Measurements from ENCODE around the gene PDGFA.

PDGFA gene

GRCh38 chr7:510782-511281 lies 8.8 kb downstream of the PDGFA start:
- DNase-seq (ENCODE audit: low read depth), result no peak
- no peak for TF ChIP-seq CTCF (IDR thresholded peaks at IDR 0.05; ENCODE audit: control insufficient read depth, extremely low read depth, insufficient read depth)
- no peak overlapping the region for H3K4me3 ChIP-seq (ENCODE audit: low read depth, low read length)

DNA sequence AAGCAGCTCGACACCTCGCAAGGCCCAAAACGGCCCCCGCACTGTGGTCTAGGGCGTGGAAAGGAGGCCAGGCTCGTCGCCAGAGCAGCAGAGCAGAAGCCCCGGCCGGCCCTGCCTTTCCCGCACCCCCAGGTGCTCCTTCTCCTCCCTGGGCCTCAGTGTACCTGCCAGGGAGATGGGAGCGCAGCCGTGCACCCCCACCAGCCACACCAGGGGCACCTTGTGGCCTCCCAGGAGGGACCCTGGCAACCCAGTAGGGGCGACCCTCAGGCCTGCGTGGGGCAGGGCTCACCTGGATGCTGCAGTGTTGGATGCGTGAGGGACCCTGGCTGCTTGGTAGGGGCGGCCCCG lies 9.5 kb downstream of the PDGFA start:
- H3K4me3 ChIP-seq (ENCODE audit: low read depth, low read length), result no peak overlapping the region
- no peak for TF ChIP-seq CTCF (IDR thresholded peaks at IDR 0.05; ENCODE audit: control insufficient read depth, extremely low read depth, insufficient read depth)
- no peak for DNase-seq (ENCODE audit: low read depth)

DNA sequence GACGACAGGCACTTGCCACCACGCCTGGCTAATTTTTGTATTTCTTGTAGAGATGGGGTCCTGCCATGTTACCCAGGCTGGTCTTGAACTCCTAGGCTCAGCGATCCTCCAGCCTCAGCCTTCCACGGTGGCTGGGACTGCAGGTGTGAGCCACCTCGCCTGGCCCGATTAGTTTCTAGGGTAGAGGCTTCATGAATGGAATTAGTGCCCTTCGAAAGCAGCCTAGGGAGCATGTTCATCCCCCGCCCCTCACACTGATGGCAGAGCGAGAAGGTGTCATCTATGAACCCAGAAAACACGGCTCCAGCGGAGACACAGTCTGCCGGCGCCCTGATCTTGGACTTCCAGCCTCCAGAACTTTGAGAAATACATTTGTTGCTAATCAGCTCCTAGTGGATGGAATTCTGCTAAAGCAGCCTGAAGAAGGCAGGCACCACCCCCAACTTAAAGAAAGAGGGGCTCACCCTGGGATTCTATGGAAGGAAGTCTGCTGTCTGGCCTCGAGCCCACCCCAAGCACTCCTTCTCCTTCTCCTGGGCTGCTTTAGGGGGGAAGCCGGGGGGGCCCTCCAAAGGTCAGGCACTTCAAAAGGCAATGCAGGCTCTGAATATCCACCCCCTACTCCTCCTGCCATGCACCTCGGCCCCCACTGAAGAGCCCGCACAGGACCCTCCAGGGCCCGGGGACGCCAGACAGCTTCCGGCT lies 10.1 kb downstream of the PDGFA start:
- H3K4me3 ChIP-seq (ENCODE audit: low read depth, low read length), result no peak overlapping the region
- no peak for DNase-seq (ENCODE audit: low read depth)
- TF ChIP-seq CTCF (IDR thresholded peaks at IDR 0.05; ENCODE audit: control insufficient read depth, extremely low read depth, insufficient read depth), result no peak

GRCh38 chr7:508461-509170 lies 11.0 kb downstream of the PDGFA start:
- no peak overlapping the region for H3K4me3 ChIP-seq (ENCODE audit: low read depth, low read length)
- no peak for DNase-seq (ENCODE audit: low read depth)
- no peak for TF ChIP-seq CTCF (IDR thresholded peaks at IDR 0.05; ENCODE audit: control insufficient read depth, extremely low read depth, insufficient read depth)

DNA sequence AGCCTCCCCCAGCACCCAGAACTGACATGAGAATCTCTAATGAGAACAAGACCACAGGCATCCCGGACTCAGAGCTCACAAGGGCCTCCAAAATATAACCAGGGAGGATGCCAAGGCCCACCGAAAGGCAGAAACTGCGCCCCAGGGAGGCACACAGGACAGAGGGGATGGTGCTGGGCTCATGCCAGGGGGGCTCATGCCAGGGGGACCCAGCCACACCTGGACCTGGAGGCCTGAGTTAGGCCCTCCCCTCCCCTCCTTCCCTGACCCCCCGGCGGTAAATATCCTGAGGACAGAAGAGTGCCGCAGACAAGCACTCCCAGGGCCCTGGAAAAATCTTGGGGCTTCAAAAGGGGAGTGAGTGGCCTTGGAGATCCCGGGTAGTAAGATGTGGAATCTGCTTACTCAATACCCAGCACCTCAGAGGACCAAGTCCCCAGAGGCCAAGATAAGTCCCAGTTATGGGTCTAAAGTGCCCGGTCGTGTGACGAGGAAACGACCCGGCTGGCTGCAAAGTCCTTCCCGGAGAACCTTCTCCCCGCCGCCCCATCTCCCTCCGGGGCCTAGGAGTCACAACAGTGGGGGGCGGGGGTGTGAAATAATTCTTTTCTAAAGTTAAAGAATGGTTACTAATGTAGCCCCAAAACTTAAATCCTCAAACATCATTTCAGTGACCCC lies 11.9 kb downstream of the PDGFA start:
- no peak for TF ChIP-seq CTCF (IDR thresholded peaks at IDR 0.05; ENCODE audit: control insufficient read depth, extremely low read depth, insufficient read depth)
- no peak for DNase-seq (ENCODE audit: low read depth)
- no peak overlapping the region for H3K4me3 ChIP-seq (ENCODE audit: low read depth, low read length)

GRCh38 chr7:506921-507622 lies 12.6 kb downstream of the PDGFA start:
- H3K4me3 ChIP-seq (ENCODE audit: low read depth, low read length), result no peak overlapping the region
- no peak for TF ChIP-seq CTCF (IDR thresholded peaks at IDR 0.05; ENCODE audit: control insufficient read depth, extremely low read depth, insufficient read depth)
- DNase-seq (ENCODE audit: low read depth), result no peak
